ENCODE results near the gene IRAK4.
"Not testable (repeated sequence)": the region's sequence is repeated elsewhere in the genome, so short reads cannot be mapped to it uniquely, and the experiment has no call there.

The IRAK4 gene

GRCh38 chr12:43758728-43759563, at the start of gene IRAK4, which contains the start of gene PUS7L:
IRAK4 (plus strand) TSS chr12:43758951; CDS start chr12:43768112, 9,161 bp downstream.
PUS7L (minus strand) TSS chr12:43758790; CDS start chr12:43755245, 3,545 bp downstream.
- in situ Hi-C loops (cut with MboI; ENCODE audit: low sequenced_read_pairs), result no loop called here

GRCh38 chr12:43711348-43711747, 47.4 kb upstream of the IRAK4 start:
- in situ Hi-C loops (cut with MboI; ENCODE audit: low sequenced_read_pairs), result no loop called here

- in situ Hi-C loops (cut with MboI; ENCODE audit: low sequenced_read_pairs), result no loop called here
Observed at GRCh38 chr12:43722621-43723020, 36.1 kb upstream of the IRAK4 start.

- in situ Hi-C loops (cut with MboI; ENCODE audit: low sequenced_read_pairs), result no loop called here
Observed at GRCh38 chr12:43723134-43723533, 35.6 kb upstream of the IRAK4 start.

- in situ Hi-C loops (cut with MboI; ENCODE audit: low sequenced_read_pairs), result no loop called here
Observed at GRCh38 chr12:43728117-43728516, 30.6 kb upstream of the IRAK4 start.

GRCh38 chr12:43728698-43729097, 30.1 kb upstream of the IRAK4 start:
- in situ Hi-C loops (cut with MboI; ENCODE audit: low sequenced_read_pairs), result no loop called here

- in situ Hi-C loops (cut with MboI; ENCODE audit: low sequenced_read_pairs), result no loop called here
Observed at GRCh38 chr12:43730283-43730682, 28.5 kb upstream of the IRAK4 start.

- in situ Hi-C loops (cut with MboI; ENCODE audit: low sequenced_read_pairs), result no loop called here
Observed at GRCh38 chr12:43733687-43734086, 25.1 kb upstream of the IRAK4 start.

- in situ Hi-C loops (cut with MboI; ENCODE audit: low sequenced_read_pairs), result no loop called here
Observed at GRCh38 chr12:43736927-43737440, 21.8 kb upstream of the IRAK4 start.

- in situ Hi-C loops (cut with MboI; ENCODE audit: low sequenced_read_pairs), result no loop called here
Observed at GRCh38 chr12:43737646-43738045, 21.1 kb upstream of the IRAK4 start.

- in situ Hi-C loops (cut with MboI; ENCODE audit: low sequenced_read_pairs), result no loop called here
Observed at GRCh38 chr12:43740511-43741100, 18.1 kb upstream of the IRAK4 start.

- in situ Hi-C loops (cut with MboI; ENCODE audit: low sequenced_read_pairs), result no loop called here
Observed at GRCh38 chr12:43742106-43742505, 16.6 kb upstream of the IRAK4 start.

GRCh38 chr12:43744826-43745225, 13.9 kb upstream of the IRAK4 start:
- in situ Hi-C loops (cut with MboI; ENCODE audit: low sequenced_read_pairs), result no loop called here

GRCh38 chr12:43749016-43749415, 9.7 kb upstream of the IRAK4 start:
- in situ Hi-C loops (cut with MboI; ENCODE audit: low sequenced_read_pairs), result no loop called here

GRCh38 chr12:43750814-43751213, 7.9 kb upstream of the IRAK4 start:
- in situ Hi-C loops (cut with MboI; ENCODE audit: low sequenced_read_pairs), result no loop called here

- in situ Hi-C loops (cut with MboI; ENCODE audit: low sequenced_read_pairs), result not testable (repeated sequence)
Observed at GRCh38 chr12:43751360-43751759, 7.4 kb upstream of the IRAK4 start.

GRCh38 chr12:43754015-43754414, 4.7 kb upstream of the IRAK4 start:
- in situ Hi-C loops (cut with MboI; ENCODE audit: low sequenced_read_pairs), result no loop called here

GRCh38 chr12:43758247-43758727, 464 bp upstream of the IRAK4 start:
- in situ Hi-C loops (cut with MboI; ENCODE audit: low sequenced_read_pairs), result no loop called here

GRCh38 chr12:43760396-43760795, 1.6 kb downstream of the IRAK4 start:
- in situ Hi-C loops (cut with MboI; ENCODE audit: low sequenced_read_pairs), result no loop called here

- in situ Hi-C loops (cut with MboI; ENCODE audit: low sequenced_read_pairs), result no loop called here
Observed at GRCh38 chr12:43761500-43761899, 2.7 kb downstream of the IRAK4 start.

- in situ Hi-C loops (cut with MboI; ENCODE audit: low sequenced_read_pairs), result no loop called here
Observed at GRCh38 chr12:43762596-43762995, 3.8 kb downstream of the IRAK4 start.

- in situ Hi-C loops (cut with MboI; ENCODE audit: low sequenced_read_pairs), result no loop called here
Observed at GRCh38 chr12:43763769-43764168, 5.0 kb downstream of the IRAK4 start.
